PC-3 (cell line): ENCODE data around the gene ACSM3. TPM values are rescaled to one million over a fixed set of nuclear protein-coding genes. Genes with fewer than 3 reads are reported as not detected.
A peak's percentile ranks its signal among the peaks of the same experiment; 100 is the strongest.

Source experiments
- ATAC-seq: fragments of 200-7000 bp; cut with Tn5 transposase; 2 replicates; pipeline ENCODE4 v1.9.1; 2020; ENCODE audit warnings: mild to moderate bottlenecking, moderate library complexity
- BruUV-seq: library from RNA; stranded (reverse); fragments of 400-500 nt; replicated peaks from 2 replicates; lab custom pipeline; 2021; lab: Mats Ljungman, UMichigan
- CTCF ChIA-PET: fragments of 300-600 bp; sonication (Branson Sonifier 250); formaldehyde crosslinking; loops from one replicate; lab custom pipeline; 2022; ENCODE audit warnings: antibody characterized with exemption; lab: Charles Lee
- POLR2A ChIA-PET: fragments of 300-600 bp; sonication (Branson Sonifier 250); formaldehyde crosslinking; loops from one replicate; lab custom pipeline; 2022; ENCODE audit warnings: antibody characterized with exemption; ENCODE audit not compliant: unreplicated experiment; lab: Charles Lee
- DNase-seq: peaks from one replicate; pipeline ENCODE4 v3.0.0-alpha.2; 2015
- H2AFZ ChIP-seq: fragments of 300-600 bp; sonication (generic); 2 replicates; pipeline ENCODE4 v1.6.0; 2016; ENCODE audit warnings: antibody characterized with exemption, low read length
- H3F3A ChIP-seq: fragments of 300-600 bp; sonication (generic); one replicate; pipeline ENCODE4 v1.6.0; 2017; ENCODE audit warnings: antibody characterized with exemption, low read length, control low read depth, mild to moderate bottlenecking; ENCODE audit not compliant: unreplicated experiment
- H3K27ac ChIP-seq: fragments of 300-600 bp; sonication (generic); 2 replicates; pipeline ENCODE4 v1.5.1; 2016; ENCODE audit warnings: mild to moderate bottlenecking, low read length
- H3K27me3 ChIP-seq: fragments of 300-600 bp; sonication (generic); 2 replicates; pipeline ENCODE4 v1.6.1; 2016; ENCODE audit warnings: low read length, mixed read lengths
- H3K36me3 ChIP-seq: fragments of 300-600 bp; sonication (generic); 2 replicates; pipeline ENCODE4 v1.6.1; 2016; ENCODE audit warnings: low read depth, mixed run types, low read length, mixed read lengths
- H3K4me1 ChIP-seq: fragments of 300-600 bp; sonication (generic); 2 replicates; pipeline ENCODE4 v1.5.1; 2016; ENCODE audit warnings: low read length; ENCODE audit not compliant: insufficient read depth
- H3K4me2 ChIP-seq: fragments of 300-600 bp; sonication (generic); 2 replicates; pipeline ENCODE4 v1.6.0; 2016; ENCODE audit warnings: low read length
- H3K4me3 ChIP-seq: fragments of 300-600 bp; sonication (generic); 2 replicates; pipeline ENCODE4 v1.5.1; 2016; ENCODE audit warnings: mild to moderate bottlenecking, low read length, mixed read lengths
- H3K79me2 ChIP-seq: fragments of 300-600 bp; sonication (generic); 2 replicates; pipeline ENCODE4 v1.6.1; 2017; ENCODE audit warnings: low read length, mixed read lengths
- H3K9ac ChIP-seq: fragments of 300-600 bp; sonication (generic); 2 replicates; pipeline ENCODE4 v1.6.0; 2016; ENCODE audit warnings: mild to moderate bottlenecking, low read length
- H3K9me2 ChIP-seq: fragments of 300-600 bp; sonication (generic); replicated peaks from 2 replicates; pipeline ENCODE4 v1.6.1; 2016; ENCODE audit warnings: mixed run types, low read length, mixed read lengths
- H3K9me3 ChIP-seq: fragments of 300-600 bp; sonication (generic); 2 replicates; pipeline ENCODE4 v1.6.1; 2016; ENCODE audit warnings: low read length, mixed read lengths
- H4K20me1 ChIP-seq: fragments of 300-600 bp; sonication (generic); 2 replicates; pipeline ENCODE4 v1.6.1; 2016; ENCODE audit warnings: low read length, mixed read lengths
- EZH2 ChIP-seq: fragments of 300-600 bp; sonication (generic); IDR thresholded peaks from one replicate; pipeline ENCODE4 v1.6.1; 2017; ENCODE audit warnings: antibody characterized with exemption, mild to moderate bottlenecking, low read length; ENCODE audit not compliant: unreplicated experiment
- EZH2phosphoT487 ChIP-seq: fragments of 300-600 bp; sonication (generic); IDR thresholded peaks from 2 replicates; pipeline ENCODE4 v1.6.1; 2018; ENCODE audit warnings: mild to moderate bottlenecking, antibody characterized with exemption, low read length, borderline replicate concordance
- intact Hi-C: fragments of 100-400 bp; cut with micrococcal nuclease; formaldehyde crosslinking; loops from 2 replicates; pipeline ENCODE4 v1.9.0; 2023
- total RNA-seq: library from RNA; depleted of rRNA; stranded (reverse); fragments of >200 nt; gene quantifications from 2 replicates; pipeline ENCODE4 v1.2.3, GENCODE V29; 2014
- TF ChIP-seq, protein P1 (sequence below): fragments of 300-600 bp; sonication (generic); conservative IDR thresholded peaks from 2 replicates; pipeline ENCODE4 v1.5.1; 2017; ENCODE audit warnings: antibody characterized with exemption, low read depth, mild to moderate bottlenecking, low read length

ACSM3 gene
- total RNA-seq, 1 experiment from 2014 or later: 4.0 TPM

DNA sequence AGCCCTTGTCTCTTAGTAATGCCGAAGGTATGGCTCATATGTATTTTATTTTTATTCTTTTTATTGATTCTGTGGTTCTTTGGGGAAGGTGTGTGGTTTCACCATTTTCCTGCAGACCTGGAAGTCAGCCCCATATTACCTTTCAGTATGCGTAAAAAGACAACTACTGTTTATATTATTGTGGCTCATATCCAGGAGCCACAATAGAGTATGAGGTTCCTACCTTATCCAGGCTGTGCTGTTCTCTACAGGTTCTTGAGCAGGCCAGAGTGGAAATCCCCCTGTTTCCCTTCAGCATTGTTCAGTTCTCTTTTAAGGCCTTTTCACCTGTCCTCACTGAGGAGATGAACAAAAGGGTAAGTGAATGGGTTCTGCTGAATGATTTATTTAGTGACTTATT is 75.7 kb downstream of the ACSM3 start:
- Histone ChIP-seq H3K4me2 (0 out of 2 replicates have a peak overlapping the region, but pooled peaks have one; percentile 44), H3F3A (no peaks in the 10 kb centered on the region), H2AFZ (no peak overlapping the region), H4K20me1 (no peaks in the 10 kb centered on the region), H3K9ac (no peak overlapping the region), H3K4me1 (peaks cover 18% of the 10 kb centered on the region), H3K4me3 (no peak overlapping the region), H3K36me3 (peaks cover 14% of the 10 kb centered on the region), H3K27ac (no peak overlapping the region), H3K27me3 (no peaks in the 10 kb centered on the region), H3K9me2 (no peaks in the 10 kb centered on the region), H3K79me2 (no peaks in the 10 kb centered on the region), H3K9me3 (no peaks in the 10 kb centered on the region)
- BruUV-seq: no TSS peak
- ATAC-seq (peak; percentile 96), DNase-seq (peak; percentile 72)
- intact Hi-C loops: loop anchor here (2.0 kb wide), 1 partner anchor 33 kb away; the partner anchor contains the start of genes ERI2 and REXO5
- no peak for TF ChIP-seq EZH2phosphoT487
- TF ChIP-seq, protein P1, sequence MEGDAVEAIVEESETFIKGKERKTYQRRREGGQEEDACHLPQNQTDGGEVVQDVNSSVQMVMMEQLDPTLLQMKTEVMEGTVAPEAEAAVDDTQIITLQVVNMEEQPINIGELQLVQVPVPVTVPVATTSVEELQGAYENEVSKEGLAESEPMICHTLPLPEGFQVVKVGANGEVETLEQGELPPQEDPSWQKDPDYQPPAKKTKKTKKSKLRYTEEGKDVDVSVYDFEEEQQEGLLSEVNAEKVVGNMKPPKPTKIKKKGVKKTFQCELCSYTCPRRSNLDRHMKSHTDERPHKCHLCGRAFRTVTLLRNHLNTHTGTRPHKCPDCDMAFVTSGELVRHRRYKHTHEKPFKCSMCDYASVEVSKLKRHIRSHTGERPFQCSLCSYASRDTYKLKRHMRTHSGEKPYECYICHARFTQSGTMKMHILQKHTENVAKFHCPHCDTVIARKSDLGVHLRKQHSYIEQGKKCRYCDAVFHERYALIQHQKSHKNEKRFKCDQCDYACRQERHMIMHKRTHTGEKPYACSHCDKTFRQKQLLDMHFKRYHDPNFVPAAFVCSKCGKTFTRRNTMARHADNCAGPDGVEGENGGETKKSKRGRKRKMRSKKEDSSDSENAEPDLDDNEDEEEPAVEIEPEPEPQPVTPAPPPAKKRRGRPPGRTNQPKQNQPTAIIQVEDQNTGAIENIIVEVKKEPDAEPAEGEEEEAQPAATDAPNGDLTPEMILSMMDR: no peak
- no peak for TF ChIP-seq EZH2
- POLR2A ChIA-PET: no interaction called here
- CTCF ChIA-PET: no interaction called here

DNA sequence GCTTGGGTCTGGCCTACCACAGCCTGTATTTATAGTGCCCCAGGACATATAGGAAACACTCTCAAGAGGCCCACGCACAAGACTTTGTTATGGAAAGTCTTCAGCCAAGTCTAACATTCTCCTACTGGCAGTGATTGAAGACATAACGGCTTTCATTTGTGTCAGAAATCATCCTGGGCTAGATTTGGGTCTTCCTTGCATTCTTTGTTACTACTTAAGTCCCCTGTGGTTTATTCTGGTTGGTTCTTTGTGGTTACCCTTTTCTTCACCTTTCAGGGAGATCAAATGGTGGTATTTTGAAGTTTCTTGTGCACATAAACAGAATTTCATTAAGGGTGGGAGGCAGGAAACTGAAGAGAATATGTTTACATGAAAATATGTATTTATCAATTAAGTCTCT is 80.2 kb downstream of the ACSM3 start:
- no peak overlapping the region for H2AFZ ChIP-seq
- no TSS peak for BruUV-seq
- no peaks in the 10 kb centered on the region for H4K20me1 ChIP-seq
- H3K36me3 ChIP-seq: peaks cover 4% of the 10 kb centered on the region; the same call in 1 of the 2 replicates
- no peak overlapping the region for H3K9ac ChIP-seq
- TF ChIP-seq, protein P1: no peak
- no peak for TF ChIP-seq EZH2phosphoT487
- no peak for TF ChIP-seq EZH2
- ATAC-seq: no peak
- peaks cover 14% of the 10 kb centered on the region for H3K4me1 ChIP-seq
- intact Hi-C loops: no loop called here
- H3K79me2 ChIP-seq: no peaks in the 10 kb centered on the region
- ChIA-PET POLR2A (no interaction called here), CTCF (no interaction called here)
- no peaks in the 10 kb centered on the region for H3K27me3 ChIP-seq
- no peak for DNase-seq
- H3K9me3 ChIP-seq: no peaks in the 10 kb centered on the region
- H3F3A ChIP-seq: no peaks in the 10 kb centered on the region
- no peaks in the 10 kb centered on the region for H3K9me2 ChIP-seq
- no peak overlapping the region for H3K4me2 ChIP-seq
- H3K27ac ChIP-seq: no peak overlapping the region
- no peak overlapping the region for H3K4me3 ChIP-seq

DNA sequence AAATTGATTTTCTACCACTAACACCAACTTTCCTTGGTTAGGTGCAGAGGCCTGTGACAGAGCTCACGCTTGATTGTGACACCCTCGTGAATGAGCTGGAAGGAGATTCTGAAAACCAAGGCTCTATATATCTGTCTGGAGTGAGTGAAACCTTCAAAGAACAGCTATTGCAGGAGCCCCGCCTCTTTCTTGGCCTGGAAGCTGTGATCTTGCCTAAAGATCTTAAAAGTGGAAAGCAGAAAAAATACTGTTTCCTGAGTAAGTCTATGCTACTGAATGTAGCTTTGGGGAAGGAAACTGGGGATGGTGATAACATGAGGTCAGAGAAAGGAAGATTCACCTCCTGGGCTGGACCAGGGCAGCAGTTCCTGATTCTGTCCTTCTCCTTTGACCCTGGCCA is 80.8 kb downstream of the ACSM3 start:
- Histone ChIP-seq H3K9ac (no peak overlapping the region), H3K36me3 (peaks cover 4% of the 10 kb centered on the region; the same call in 1 of the 2 replicates), H3K9me2 (no peaks in the 10 kb centered on the region), H2AFZ (no peak overlapping the region), H3K4me1 (peaks cover 9% of the 10 kb centered on the region), H3K79me2 (no peaks in the 10 kb centered on the region), H3F3A (no peaks in the 10 kb centered on the region), H3K9me3 (no peaks in the 10 kb centered on the region), H3K4me2 (no peak overlapping the region), H3K27ac (no peak overlapping the region), H3K27me3 (no peaks in the 10 kb centered on the region), H4K20me1 (no peaks in the 10 kb centered on the region), H3K4me3 (no peak overlapping the region)
- ChIA-PET POLR2A (no interaction called here), CTCF (no interaction called here)
- intact Hi-C loops: no loop called here
- BruUV-seq: no TSS peak
- DNase-seq (no peak), ATAC-seq (no peak)
- TF ChIP-seq, protein P1: no peak
- TF ChIP-seq EZH2: no peak
- no peak for TF ChIP-seq EZH2phosphoT487
